Muscle of leg (tissue), 11 donors: Measurements from ENCODE around the gene PLD3. TPM values are rescaled to one million over a fixed set of nuclear protein-coding genes. Genes with fewer than 3 reads are reported as not detected.
A peak's percentile ranks its signal among the peaks of the same experiment; 100 is the strongest.

Source experiments
- DNase-seq: peaks from one replicate; pipeline ENCODE4 v3.0.0; 2013
- H3K27ac ChIP-seq: one replicate; pipeline ENCODE4 v1.5.1; 2013; ENCODE audit warnings: mild to moderate bottlenecking, low read length, control low read depth
- H3K27me3 ChIP-seq: one replicate; pipeline ENCODE4 v1.6.1; 2013; ENCODE audit warnings: low read length; ENCODE audit not compliant: control insufficient read depth, insufficient read depth
- H3K36me3 ChIP-seq: one replicate; pipeline ENCODE4 v1.6.1; 2013; ENCODE audit warnings: low read length; ENCODE audit not compliant: control insufficient read depth, insufficient read depth
- H3K4me1 ChIP-seq: one replicate; pipeline ENCODE4 v1.6.1; 2013; ENCODE audit warnings: low read length; ENCODE audit not compliant: control insufficient read depth, insufficient read depth
- H3K4me3 ChIP-seq: one replicate; pipeline ENCODE4 v1.5.1; 2013; ENCODE audit warnings: low read length, control low read depth
- H3K9me3 ChIP-seq: replicated peaks from 2 replicates; pipeline ENCODE4 v1.6.1; 2013; ENCODE audit warnings: low read depth, low read length; ENCODE audit not compliant: control insufficient read depth
- WGBS: methylation state at CpG from one replicate; pipeline ENCODE4 v1.1.5; 2013; ENCODE audit warnings: missing lambda C conversion rate; ENCODE audit not compliant: insufficient coverage; 5-methylcytosine and 5-hydroxymethylcytosine counted together
- polyA plus RNA-seq, 8 donors: library from polyadenylated mRNA; unstranded; fragments of 120-200 nt; gene quantifications; one replicate each; pipeline versions ENCODE4 v1.2.1 to v1.2.3, GENCODE V29; 2013; ENCODE audit warnings: inconsistent platforms in 1 of 8, low replicate concordance in 1 of 8; ENCODE audit not compliant: insufficient read length in 8 of 8, insufficient read depth in 1 of 8
- total RNA-seq: library from RNA; stranded (reverse); fragments of 120-200 nt; gene quantifications from one replicate; pipeline ENCODE4 v1.2.4, GENCODE V29; 2013

Gene PLD3
- total and polyA plus RNA-seq, 9 donors, result 193 to 271 (median 263) TPM

DNA sequence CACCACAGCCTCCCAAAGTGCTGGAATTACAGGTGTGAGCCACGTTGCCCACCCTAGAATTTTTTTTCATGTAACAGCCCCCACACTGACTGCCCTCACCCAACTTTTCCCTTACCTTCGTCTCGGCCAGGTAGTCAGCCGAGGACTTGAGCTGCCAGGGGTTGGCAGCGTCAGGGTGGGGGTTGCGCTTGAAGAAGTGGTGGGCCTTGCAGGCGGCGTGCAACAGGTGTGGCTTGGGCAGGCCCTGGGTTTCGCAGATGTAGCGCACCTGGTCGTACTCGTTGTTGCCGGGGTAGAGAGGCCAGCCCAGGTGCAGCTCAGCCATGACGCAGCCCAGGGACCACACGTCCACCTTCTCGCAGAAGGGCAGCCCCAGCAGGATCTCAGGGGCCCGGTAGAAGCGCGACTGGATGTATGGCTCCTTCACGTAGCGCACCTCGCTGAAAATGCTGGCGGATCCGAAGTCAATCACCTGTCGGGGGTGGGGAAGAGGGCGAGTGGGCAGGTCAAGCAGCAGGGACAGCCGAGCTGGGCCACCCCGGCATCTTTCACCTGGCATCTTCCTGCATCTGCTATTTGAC is 35.3 kb downstream of the PLD3 start:
- H3K36me3 ChIP-seq, result peaks cover 18% of the 10 kb centered on the region

DNA sequence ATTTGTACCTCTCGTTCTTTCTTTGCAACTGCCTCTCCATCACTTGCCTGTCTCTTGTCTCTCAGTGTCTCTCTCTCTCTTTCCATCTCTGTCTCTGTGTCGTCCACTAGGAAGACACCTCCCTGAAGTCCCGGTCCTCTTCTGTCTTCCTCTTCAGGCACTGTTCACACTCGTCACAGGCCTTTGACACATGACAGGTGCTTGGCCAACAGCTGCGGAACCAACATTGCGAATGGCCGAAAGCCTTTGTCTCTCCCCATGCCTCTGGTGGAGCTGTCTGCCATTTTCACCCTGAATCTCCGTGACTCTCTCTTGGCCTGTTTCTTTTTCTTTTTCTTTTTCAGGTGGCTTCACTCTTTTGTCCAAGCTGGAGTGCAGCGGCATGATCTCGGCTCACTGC is 38.7 kb downstream of the PLD3 start:
- Histone ChIP-seq H3K4me1 (peaks cover 6% of the 10 kb centered on the region), H3K9me3 (no peaks in the 10 kb centered on the region), H3K27ac (no peak overlapping the region), H3K4me3 (no peak overlapping the region), H3K27me3 (no peaks in the 10 kb centered on the region), H3K36me3 (no peaks in the 10 kb centered on the region)
- DNase-seq, result peak; percentile 53
- 72% methylated on average over 8 of the region's 10 CpGs for WGBS

More for the DNA sequence above, 35.3 kb downstream of the PLD3 start:
- DNase-seq, result no peak
- no peaks in the 10 kb centered on the region for H3K27me3 ChIP-seq
- H3K4me3 ChIP-seq, result no peak overlapping the region
- 69% methylated on average over 26 of the region's 28 CpGs for WGBS
- H3K4me1 ChIP-seq, result peaks cover 6% of the 10 kb centered on the region
- no peaks in the 10 kb centered on the region for H3K9me3 ChIP-seq
- H3K27ac ChIP-seq, result no peak overlapping the region

DNA sequence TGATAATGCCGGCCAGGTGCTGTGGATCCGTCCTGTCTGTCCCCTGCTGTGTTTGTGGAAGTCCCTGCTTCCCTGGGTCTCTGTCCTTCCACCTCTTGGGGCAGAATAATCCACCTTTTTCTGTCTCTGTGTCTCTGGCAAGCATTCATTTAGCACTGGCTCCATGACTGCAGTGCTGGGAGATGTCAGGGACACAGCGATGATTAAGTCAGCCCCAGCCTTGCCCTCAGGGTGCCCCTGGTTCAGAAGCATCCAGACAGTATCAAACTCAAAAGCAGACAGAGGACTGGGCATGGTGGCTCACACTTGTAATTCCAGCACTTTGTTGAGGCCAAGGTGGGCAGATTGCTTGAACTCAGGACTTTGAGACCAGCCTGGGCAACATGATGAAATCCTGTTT is 40.0 kb downstream of the PLD3 start:
- Histone ChIP-seq H3K4me1 (peaks cover 6% of the 10 kb centered on the region), H3K27ac (no peak overlapping the region), H3K4me3 (no peak overlapping the region), H3K36me3 (no peaks in the 10 kb centered on the region), H3K27me3 (no peaks in the 10 kb centered on the region), H3K9me3 (no peaks in the 10 kb centered on the region)
- 53% methylated on average over 2 of the region's 3 CpGs for WGBS
- DNase-seq, result no peak

DNA sequence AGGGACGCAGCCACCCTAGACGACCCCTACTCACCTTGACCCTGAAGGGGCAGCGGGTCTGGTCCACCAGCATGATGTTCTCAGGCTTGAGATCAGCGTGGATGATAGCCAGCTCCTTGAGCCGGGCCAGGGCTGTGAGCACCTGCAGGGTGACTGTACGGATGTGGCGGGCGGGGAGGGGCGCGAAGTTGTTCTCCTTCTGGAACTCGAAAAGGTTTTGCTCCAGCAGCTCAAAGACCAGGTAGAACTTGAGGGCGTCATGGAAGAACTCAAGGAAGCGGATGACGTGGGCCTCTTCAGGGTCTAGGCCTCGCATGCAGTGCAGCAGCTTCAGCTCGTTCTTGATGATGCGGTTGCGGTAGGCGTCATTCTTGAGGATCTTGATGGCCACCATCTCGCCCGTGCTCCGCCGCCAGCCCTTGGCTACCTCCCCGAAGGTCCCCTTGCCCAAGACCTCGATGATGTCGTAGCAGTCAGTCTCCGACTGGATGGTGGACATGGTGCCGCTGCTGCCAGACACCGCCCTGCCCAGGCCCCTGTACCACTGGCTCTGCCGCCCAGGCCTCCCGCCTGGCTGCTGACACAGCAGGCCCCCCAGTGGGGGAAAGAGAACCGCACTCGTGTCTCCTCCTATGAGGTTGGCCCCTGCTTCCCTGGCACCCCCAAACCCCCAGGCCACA is 41.0 kb downstream of the PLD3 start:
- Histone ChIP-seq H3K4me1 (peaks cover 6% of the 10 kb centered on the region), H3K27me3 (no peaks in the 10 kb centered on the region), H3K4me3 (no peak overlapping the region), H3K27ac (no peak overlapping the region), H3K36me3 (no peaks in the 10 kb centered on the region), H3K9me3 (no peaks in the 10 kb centered on the region)
- DNase-seq, result no peak
- WGBS, result 96% methylated on average over 31 of the region's 33 CpGs

DNA sequence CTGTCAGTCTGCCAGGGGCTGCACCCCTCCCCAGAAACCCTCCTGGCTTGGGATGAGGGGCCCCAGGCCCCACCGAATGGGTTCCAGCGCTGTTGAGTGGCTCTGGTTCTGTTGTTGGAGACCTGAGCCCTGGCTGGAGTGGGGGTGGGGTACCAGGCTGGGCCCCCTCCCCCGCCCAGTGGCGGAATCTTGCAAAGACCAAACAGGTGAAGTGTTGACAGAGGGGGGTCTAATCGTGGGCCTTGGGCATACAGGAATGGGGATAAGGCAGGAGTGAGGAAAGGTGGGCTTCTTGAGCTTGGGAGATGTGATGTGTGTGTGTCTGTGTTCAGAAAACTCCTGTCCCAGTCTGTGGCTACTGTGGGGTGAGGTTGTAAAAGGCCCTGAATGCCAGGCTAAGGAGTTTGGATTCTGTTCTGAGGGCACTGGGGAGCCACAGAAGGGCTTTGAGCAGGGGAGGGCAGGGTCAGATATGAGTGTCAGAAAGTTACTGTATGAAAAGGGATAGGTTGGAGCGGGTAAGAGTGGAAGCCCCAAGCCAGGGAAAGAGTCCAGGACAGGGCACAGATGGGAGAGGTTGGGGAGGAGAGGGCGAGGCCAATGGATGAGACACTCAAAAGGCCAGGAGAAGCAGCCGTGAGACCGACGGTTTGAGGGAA is 41.7 kb downstream of the PLD3 start, which contains the start of gene HIPK4:
Gene HIPK4 (minus strand): TSS at position 98 of the 659 bp plus-strand sequence. CDS start 279 bp downstream, outside the sequence.
- Histone ChIP-seq H3K9me3 (no peaks in the 10 kb centered on the region), H3K27ac (no peak within 1 kb of the TSS), H3K4me3 (no peak within 1 kb of the TSS), H3K27me3 (no peaks in the 10 kb centered on the region), H3K4me1 (peaks cover 3% of the 10 kb centered on the region), H3K36me3 (no peaks in the 10 kb centered on the region)
- no peak for DNase-seq
- 74% methylated on average over 10 of the region's 10 CpGs for WGBS

DNA sequence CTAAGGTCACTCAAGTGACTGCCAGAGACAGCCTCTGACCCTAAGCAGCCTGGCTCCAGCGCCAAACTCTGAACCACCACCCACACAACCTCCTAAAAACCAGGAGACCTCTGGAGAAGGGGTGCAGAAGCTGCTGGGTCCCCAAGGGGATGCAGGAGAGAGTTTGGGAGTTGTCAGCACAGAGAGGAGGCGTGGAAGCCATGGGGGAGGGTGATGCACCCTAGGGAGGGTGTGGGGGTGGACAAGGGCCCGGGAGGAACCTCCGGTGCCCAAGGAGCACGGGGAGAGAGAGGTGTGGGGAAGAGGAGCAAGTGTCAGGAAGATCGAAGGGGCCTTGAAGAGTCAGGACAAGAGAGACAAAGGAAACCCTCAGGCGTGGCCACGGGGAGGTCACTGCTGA is 43.6 kb downstream of the PLD3 start:
- Histone ChIP-seq H3K27ac (no peak overlapping the region), H3K4me1 (peaks cover 1% of the 10 kb centered on the region), H3K27me3 (no peaks in the 10 kb centered on the region), H3K4me3 (no peak overlapping the region), H3K36me3 (no peaks in the 10 kb centered on the region), H3K9me3 (no peaks in the 10 kb centered on the region)
- WGBS, result 70% methylated on average over 7 of the region's 8 CpGs
- no peak for DNase-seq

DNA sequence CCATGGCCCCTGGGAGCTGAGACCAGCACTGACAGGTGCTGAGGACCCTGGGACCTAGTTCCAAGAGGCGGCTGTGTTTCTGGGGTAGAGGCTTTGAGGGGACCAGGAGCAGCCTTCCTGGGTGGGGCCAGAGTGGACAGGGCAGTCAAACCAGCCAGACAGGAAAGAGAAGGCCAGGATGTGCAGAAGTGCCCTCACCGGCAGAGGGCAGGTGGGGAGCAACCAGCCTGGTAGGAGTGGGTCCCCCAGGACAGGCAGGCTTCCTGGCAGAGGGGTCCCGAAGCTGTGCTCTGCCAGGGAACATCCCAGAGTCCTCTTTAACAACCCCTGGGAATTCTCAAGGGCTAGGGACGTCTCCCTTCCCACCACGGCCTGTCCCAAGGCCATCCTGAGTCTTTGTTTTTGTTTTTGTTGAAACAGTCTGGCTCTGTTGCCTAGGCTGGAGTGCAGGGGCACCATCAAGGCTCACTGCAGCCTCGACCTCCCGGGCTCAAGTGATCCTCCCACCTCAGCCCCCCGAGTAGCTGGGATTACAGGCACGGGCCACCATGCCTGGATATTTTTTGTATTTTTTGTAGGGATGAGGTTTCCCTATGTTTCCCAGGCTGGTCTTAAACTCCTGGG is 44.5 kb downstream of the PLD3 start:
- Histone ChIP-seq H3K4me1 (no peaks in the 10 kb centered on the region), H3K36me3 (peaks cover 6% of the 10 kb centered on the region), H3K9me3 (no peaks in the 10 kb centered on the region), H3K4me3 (no peak overlapping the region), H3K27me3 (no peaks in the 10 kb centered on the region), H3K27ac (no peak overlapping the region)
- WGBS, result 36% methylated on average over 4 of the region's 9 CpGs
- DNase-seq, result no peak

DNA sequence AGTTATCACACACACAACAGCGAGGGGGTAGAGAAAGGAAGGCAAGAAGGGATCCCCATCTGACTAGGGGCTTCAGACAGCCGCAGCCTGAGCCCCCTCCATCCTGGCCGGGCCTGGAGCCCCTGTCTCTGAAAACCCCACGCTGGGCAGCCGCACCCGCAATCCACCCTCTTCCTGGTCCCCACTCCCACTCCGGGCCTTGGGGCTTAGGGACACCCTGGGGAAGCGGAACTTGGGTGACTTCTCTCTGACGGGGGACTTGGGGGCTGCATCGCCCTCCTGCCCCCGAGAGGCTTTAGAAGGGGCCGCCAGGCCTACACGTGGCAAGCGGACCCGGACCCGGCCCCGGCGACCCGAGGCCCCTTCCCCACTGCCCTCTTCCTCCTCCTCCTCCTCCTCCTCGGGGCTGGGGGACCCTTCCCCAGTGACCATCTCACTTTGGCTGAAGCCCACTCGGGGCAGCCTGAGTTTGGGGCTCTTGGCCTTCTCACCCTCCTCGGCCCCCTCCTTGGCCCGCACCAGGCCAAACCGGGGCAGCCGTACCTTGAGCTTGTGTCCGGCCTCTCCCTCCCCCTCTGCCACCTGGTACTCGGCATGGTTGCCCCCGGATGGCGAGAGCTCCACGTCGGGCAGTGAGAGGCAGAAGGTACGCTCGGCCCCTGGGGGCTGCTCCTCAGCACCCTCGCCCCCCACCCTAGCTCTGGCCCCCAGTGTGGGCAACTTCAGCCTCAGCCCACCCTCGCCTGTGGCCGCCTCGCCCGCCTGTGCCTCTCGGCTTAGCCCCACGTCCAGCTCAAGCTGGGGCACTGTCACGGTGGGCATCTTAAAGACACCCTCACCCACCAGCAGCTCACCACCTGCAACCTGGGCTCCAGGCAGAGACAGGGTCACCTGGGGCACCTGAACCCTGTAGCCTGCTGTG is 45.7 kb downstream of the PLD3 start:
- Histone ChIP-seq H3K36me3 (peaks cover 6% of the 10 kb centered on the region), H3K4me1 (no peaks in the 10 kb centered on the region), H3K27ac (no peak overlapping the region), H3K4me3 (no peak overlapping the region), H3K27me3 (no peaks in the 10 kb centered on the region), H3K9me3 (no peaks in the 10 kb centered on the region)
- WGBS, result 80% methylated on average over 40 of the region's 41 CpGs
- no peak for DNase-seq

DNA sequence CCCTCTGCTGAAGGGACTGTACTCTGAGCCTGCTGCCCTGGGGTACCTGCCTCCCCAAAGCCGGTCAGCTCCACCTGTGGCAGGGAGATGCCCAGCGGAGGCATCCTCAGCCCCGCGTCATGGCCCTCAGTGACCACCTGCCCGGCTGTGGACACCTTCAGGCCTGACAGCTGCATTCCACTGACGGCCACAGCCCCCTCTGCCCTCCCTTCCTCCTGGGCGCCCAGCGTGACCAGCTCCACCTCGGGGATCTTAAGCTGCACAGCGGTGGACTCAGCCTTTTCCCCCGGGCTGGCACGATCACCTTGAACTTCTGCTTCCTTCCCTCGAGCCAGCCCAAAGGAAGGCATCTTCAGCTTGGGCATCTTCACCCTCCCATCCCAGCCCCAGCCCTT is 46.3 kb downstream of the PLD3 start:
- 64% methylated on average over 13 of the region's 13 CpGs for WGBS
- no peak overlapping the region for H3K4me3 ChIP-seq
- H3K9me3 ChIP-seq, result no peaks in the 10 kb centered on the region
- H3K27ac ChIP-seq, result no peak overlapping the region
- H3K36me3 ChIP-seq, result peaks cover 6% of the 10 kb centered on the region
- no peaks in the 10 kb centered on the region for H3K4me1 ChIP-seq
- H3K27me3 ChIP-seq, result no peaks in the 10 kb centered on the region
- DNase-seq, result no peak
